HepG2 (cell line): Measurements from ENCODE around the gene ZCCHC8. TPM values are rescaled to one million over a fixed set of nuclear protein-coding genes. Genes with fewer than 3 reads are reported as not detected.
A peak's percentile ranks its signal among the peaks of the same experiment; 100 is the strongest.

Source experiments
- ARID2 ChIP-seq: sonication (generic); formaldehyde crosslinking; IDR thresholded peaks from 2 replicates; pipeline ENCODE4 v1.8.1; 2022; ENCODE audit warnings: mild to moderate bottlenecking, missing genetic modification reagents, borderline replicate concordance
- BCL6 ChIP-seq: IDR thresholded peaks from 2 replicates; pipeline ENCODE4 v1.6.1; 2016; ENCODE audit warnings: missing genetic modification reagents, missing compliant biosample characterization
- CEBPB ChIP-seq: IDR thresholded peaks from 2 replicates; pipeline ENCODE4 v1.6.1; 2011; ENCODE audit warnings: low read depth, low read length, improper control_type of control experiment, borderline replicate concordance
- MATR3 ChIP-seq: sonication (generic); formaldehyde crosslinking; IDR thresholded peaks from 2 replicates; pipeline ENCODE4 v1.4.0; 2020; ENCODE audit warnings: missing genetic modification reagents
- MED1 ChIP-seq: sonication (generic); formaldehyde crosslinking; IDR thresholded peaks from 2 replicates; pipeline ENCODE4 v1.4.0; 2020; ENCODE audit warnings: missing genetic modification reagents
- NFKBIZ ChIP-seq: IDR thresholded peaks from 2 replicates; pipeline ENCODE4 v1.6.1; 2018; ENCODE audit warnings: missing genetic modification reagents, missing compliant biosample characterization
- NR2F6 ChIP-seq, 2 experiments: IDR thresholded peaks; 2 replicates each; pipeline ENCODE4 v1.6.1; 2016; ENCODE audit warnings: antibody characterized with exemption in 1 of 2, mild to moderate bottlenecking in 1 of 2
- NR3C1 ChIP-seq: sonication (generic); formaldehyde crosslinking; IDR thresholded peaks from 2 replicates; pipeline ENCODE4 v1.4.0; 2020; ENCODE audit warnings: missing genetic modification reagents
- SETDB1 ChIP-seq: sonication (generic); formaldehyde crosslinking; IDR thresholded peaks from 2 replicates; pipeline ENCODE4 v1.5.1; 2020; ENCODE audit warnings: missing genetic modification reagents, mild to moderate bottlenecking, borderline replicate concordance
- SIN3A ChIP-seq: IDR thresholded peaks from 2 replicates; pipeline ENCODE4 v1.6.1; 2011; ENCODE audit warnings: low read depth, mild to moderate bottlenecking, control low read depth, low read length, borderline replicate concordance
- STAT5B ChIP-seq: sonication (generic); formaldehyde crosslinking; IDR thresholded peaks from 2 replicates; pipeline ENCODE4 v1.4.0; 2020; ENCODE audit warnings: missing genetic modification reagents
- TCF12 ChIP-seq, 2 experiments: fragments of 450-650 bp in 1 of 2; sonication (generic) in 1 of 2; formaldehyde crosslinking in 1 of 2; IDR thresholded peaks; 2 replicates each; pipeline versions ENCODE4 v1.6.1 to v1.8.0; 2017 to 2022; ENCODE audit warnings: antibody characterized with exemption in 1 of 2, mild to moderate bottlenecking in 1 of 2, missing genetic modification reagents in 1 of 2, moderate library complexity in 1 of 2
- YY1 ChIP-seq: IDR thresholded peaks from 2 replicates; pipeline ENCODE4 v1.6.1; 2011; ENCODE audit warnings: low read length, low read depth, moderate library complexity, mild to moderate bottlenecking; ENCODE audit not compliant: insufficient read depth, insufficient replicate concordance
- ZKSCAN5 ChIP-seq: sonication (generic); formaldehyde crosslinking; IDR thresholded peaks from 2 replicates; pipeline ENCODE4 v1.5.1; 2020; ENCODE audit warnings: mild to moderate bottlenecking, missing genetic modification reagents
- ZNF615 ChIP-seq: sonication (generic); formaldehyde crosslinking; IDR thresholded peaks from 2 replicates; pipeline ENCODE4 v1.5.0; 2020; ENCODE audit warnings: mild to moderate bottlenecking, missing genetic modification reagents, borderline replicate concordance
- ZNF672 ChIP-seq: sonication (generic); formaldehyde crosslinking; IDR thresholded peaks from 2 replicates; pipeline ENCODE4 v1.8.1; 2022; ENCODE audit warnings: missing genetic modification reagents
- ZNF678 ChIP-seq: sonication (generic); formaldehyde crosslinking; IDR thresholded peaks from 2 replicates; pipeline ENCODE4 v1.4.0; 2020; ENCODE audit warnings: mild to moderate bottlenecking, missing genetic modification reagents
- polyA plus RNA-seq, 8 experiments: library from polyadenylated mRNA; depleted of rRNA in 3 of 8; stranded (reverse) in 7 of 8; unstranded in 1 of 8; fragments of >200 nt; fragmentation: Illumina TruSeq in 4 of 8; extraction: Trizol in 4 of 8; gene quantifications; 2 replicates each; pipeline versions ENCODE4 v1.2.1 to v1.2.3, GENCODE V29; 2011 to 2016; ENCODE audit warnings: low read depth in 4 of 8, missing spikeins in 1 of 8, mixed read lengths in 1 of 8; ENCODE audit not compliant: insufficient read depth in 1 of 8
- total RNA-seq, 5 experiments: library from RNA; depleted of rRNA; stranded (reverse); fragments of >200 nt; fragmentation: Illumina TruSeq; extraction: Trizol; gene quantifications; 2 replicates each; pipeline ENCODE4 v1.2.3, GENCODE V29; 2016; ENCODE audit warnings: low read depth in 1 of 5
- TF ChIP-seq, protein P1 (sequence below): sonication (generic); formaldehyde crosslinking; IDR thresholded peaks from 2 replicates; pipeline ENCODE4 v1.4.0; 2020; ENCODE audit warnings: missing genetic modification reagents
- TF ChIP-seq, protein P2 (sequence below): sonication (generic); formaldehyde crosslinking; conservative IDR thresholded peaks from 2 replicates; pipeline ENCODE4 v1.4.0; 2020; ENCODE audit warnings: missing genetic modification reagents
- TF ChIP-seq, protein P3 (sequence below): fragments of 450-650 bp; IDR thresholded peaks from 2 replicates; pipeline ENCODE4 v1.6.1; 2017; ENCODE audit warnings: mild to moderate bottlenecking
- TF ChIP-seq, protein P4 (sequence below): sonication (generic); formaldehyde crosslinking; IDR thresholded peaks from 2 replicates; pipeline ENCODE4 v1.5.1; 2020; ENCODE audit warnings: missing genetic modification reagents, mild to moderate bottlenecking, borderline replicate concordance
- TF ChIP-seq, protein P5 (sequence below): sonication (generic); formaldehyde crosslinking; IDR thresholded peaks from 2 replicates; pipeline ENCODE4 v1.4.0; 2020; ENCODE audit warnings: missing genetic modification reagents; ENCODE audit errors: not compliant biosample characterization

ZCCHC8 gene
- total and polyA plus RNA-seq, 2 of the 13 experiments (the other 11 are each of a cell fraction or from before 2014, with no cell fraction given) = 18.6 to 20.9 TPM

DNA sequence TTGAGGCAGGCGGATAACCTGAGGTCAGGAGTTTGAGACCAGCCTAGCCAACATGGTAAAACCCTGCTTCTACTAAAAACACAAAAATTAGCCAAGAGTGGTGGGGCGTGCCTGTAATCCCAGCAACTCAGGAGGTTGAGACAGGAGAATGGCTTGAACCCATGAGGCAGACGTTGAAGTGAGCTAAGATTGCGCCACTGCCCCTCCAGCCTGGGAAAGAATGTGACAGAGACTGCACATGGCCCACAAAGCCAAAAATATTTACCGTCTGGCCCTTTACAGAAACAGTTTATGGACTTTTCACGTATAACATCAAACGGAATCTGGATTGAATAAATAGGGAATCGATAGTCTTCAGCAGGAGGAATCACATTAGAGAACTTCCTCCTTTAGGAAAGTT, 22.5 kb upstream of the ZCCHC8 start (continued):
- no peak for TF ChIP-seq SETDB1 (CRISPR knock-in tag)
- TF ChIP-seq, protein P1, sequence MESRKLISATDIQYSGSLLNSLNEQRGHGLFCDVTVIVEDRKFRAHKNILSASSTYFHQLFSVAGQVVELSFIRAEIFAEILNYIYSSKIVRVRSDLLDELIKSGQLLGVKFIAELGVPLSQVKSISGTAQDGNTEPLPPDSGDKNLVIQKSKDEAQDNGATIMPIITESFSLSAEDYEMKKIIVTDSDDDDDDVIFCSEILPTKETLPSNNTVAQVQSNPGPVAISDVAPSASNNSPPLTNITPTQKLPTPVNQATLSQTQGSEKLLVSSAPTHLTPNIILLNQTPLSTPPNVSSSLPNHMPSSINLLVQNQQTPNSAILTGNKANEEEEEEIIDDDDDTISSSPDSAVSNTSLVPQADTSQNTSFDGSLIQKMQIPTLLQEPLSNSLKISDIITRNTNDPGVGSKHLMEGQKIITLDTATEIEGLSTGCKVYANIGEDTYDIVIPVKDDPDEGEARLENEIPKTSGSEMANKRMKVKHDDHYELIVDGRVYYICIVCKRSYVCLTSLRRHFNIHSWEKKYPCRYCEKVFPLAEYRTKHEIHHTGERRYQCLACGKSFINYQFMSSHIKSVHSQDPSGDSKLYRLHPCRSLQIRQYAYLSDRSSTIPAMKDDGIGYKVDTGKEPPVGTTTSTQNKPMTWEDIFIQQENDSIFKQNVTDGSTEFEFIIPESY = 0 out of 2 replicates have a peak, but pooled peaks have one; percentile 8
- no peak for TF ChIP-seq MATR3 (CRISPR knock-in tag)
- no peak for TF ChIP-seq STAT5B
- TF ChIP-seq, protein P2, sequence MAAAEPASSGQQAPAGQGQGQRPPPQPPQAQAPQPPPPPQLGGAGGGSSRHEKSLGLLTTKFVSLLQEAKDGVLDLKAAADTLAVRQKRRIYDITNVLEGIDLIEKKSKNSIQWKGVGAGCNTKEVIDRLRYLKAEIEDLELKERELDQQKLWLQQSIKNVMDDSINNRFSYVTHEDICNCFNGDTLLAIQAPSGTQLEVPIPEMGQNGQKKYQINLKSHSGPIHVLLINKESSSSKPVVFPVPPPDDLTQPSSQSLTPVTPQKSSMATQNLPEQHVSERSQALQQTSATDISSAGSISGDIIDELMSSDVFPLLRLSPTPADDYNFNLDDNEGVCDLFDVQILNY (CRISPR knock-in tag) = no peak
- TF ChIP-seq ZNF615 (CRISPR knock-in tag) = no peak
- TF ChIP-seq ARID2 (CRISPR knock-in tag) = no peak
- no peak for TF ChIP-seq NR2F6 (IDR thresholded peaks at IDR 0.05)
- TF ChIP-seq NR2F6 (CRISPR knock-in tag; IDR thresholded peaks at IDR 0.05) = no peak
- TF ChIP-seq ZNF678 = no peak
- TF ChIP-seq ZKSCAN5 (CRISPR knock-in tag) = no peak
- TF ChIP-seq CEBPB = peak; percentile 90
- TF ChIP-seq NFKBIZ (CRISPR knock-in tag) = no peak
- no peak for TF ChIP-seq BCL6 (CRISPR knock-in tag)
- no peak for TF ChIP-seq MED1 (CRISPR knock-in tag)
- TF ChIP-seq, protein P3, sequence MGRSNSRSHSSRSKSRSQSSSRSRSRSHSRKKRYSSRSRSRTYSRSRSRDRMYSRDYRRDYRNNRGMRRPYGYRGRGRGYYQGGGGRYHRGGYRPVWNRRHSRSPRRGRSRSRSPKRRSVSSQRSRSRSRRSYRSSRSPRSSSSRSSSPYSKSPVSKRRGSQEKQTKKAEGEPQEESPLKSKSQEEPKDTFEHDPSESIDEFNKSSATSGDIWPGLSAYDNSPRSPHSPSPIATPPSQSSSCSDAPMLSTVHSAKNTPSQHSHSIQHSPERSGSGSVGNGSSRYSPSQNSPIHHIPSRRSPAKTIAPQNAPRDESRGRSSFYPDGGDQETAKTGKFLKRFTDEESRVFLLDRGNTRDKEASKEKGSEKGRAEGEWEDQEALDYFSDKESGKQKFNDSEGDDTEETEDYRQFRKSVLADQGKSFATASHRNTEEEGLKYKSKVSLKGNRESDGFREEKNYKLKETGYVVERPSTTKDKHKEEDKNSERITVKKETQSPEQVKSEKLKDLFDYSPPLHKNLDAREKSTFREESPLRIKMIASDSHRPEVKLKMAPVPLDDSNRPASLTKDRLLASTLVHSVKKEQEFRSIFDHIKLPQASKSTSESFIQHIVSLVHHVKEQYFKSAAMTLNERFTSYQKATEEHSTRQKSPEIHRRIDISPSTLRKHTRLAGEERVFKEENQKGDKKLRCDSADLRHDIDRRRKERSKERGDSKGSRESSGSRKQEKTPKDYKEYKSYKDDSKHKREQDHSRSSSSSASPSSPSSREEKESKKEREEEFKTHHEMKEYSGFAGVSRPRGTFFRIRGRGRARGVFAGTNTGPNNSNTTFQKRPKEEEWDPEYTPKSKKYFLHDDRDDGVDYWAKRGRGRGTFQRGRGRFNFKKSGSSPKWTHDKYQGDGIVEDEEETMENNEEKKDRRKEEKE = no peak
- no peak for TF ChIP-seq YY1
- TF ChIP-seq, protein P4, sequence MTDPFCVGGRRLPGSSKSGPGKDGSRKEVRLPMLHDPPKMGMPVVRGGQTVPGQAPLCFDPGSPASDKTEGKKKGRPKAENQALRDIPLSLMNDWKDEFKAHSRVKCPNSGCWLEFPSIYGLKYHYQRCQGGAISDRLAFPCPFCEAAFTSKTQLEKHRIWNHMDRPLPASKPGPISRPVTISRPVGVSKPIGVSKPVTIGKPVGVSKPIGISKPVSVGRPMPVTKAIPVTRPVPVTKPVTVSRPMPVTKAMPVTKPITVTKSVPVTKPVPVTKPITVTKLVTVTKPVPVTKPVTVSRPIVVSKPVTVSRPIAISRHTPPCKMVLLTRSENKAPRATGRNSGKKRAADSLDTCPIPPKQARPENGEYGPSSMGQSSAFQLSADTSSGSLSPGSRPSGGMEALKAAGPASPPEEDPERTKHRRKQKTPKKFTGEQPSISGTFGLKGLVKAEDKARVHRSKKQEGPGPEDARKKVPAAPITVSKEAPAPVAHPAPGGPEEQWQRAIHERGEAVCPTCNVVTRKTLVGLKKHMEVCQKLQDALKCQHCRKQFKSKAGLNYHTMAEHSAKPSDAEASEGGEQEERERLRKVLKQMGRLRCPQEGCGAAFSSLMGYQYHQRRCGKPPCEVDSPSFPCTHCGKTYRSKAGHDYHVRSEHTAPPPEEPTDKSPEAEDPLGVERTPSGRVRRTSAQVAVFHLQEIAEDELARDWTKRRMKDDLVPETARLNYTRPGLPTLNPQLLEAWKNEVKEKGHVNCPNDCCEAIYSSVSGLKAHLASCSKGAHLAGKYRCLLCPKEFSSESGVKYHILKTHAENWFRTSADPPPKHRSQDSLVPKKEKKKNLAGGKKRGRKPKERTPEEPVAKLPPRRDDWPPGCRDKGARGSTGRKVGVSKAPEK (CRISPR knock-in tag) = no peak
- TF ChIP-seq, protein P5, sequence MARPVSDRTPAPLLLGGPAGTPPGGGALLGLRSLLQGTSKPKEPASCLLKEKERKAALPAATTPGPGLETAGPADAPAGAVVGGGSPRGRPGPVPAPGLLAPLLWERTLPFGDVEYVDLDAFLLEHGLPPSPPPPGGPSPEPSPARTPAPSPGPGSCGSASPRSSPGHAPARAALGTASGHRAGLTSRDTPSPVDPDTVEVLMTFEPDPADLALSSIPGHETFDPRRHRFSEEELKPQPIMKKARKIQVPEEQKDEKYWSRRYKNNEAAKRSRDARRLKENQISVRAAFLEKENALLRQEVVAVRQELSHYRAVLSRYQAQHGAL (CRISPR knock-in tag) = no peak
- TF ChIP-seq ZNF672 = no peak
- peak; percentile 69; the same call in 1 of the 2 replicates for TF ChIP-seq SIN3A
- no peak for TF ChIP-seq TCF12 (IDR thresholded peaks at IDR 0.05)
- TF ChIP-seq TCF12 (CRISPR knock-in tag; IDR thresholded peaks at IDR 0.05) = no peak
- no peak for TF ChIP-seq NR3C1
